Measurements from ENCODE around the gene RALGAPA2. TPM values are rescaled to one million over a fixed set of nuclear protein-coding genes. Genes with fewer than 3 reads are reported as not detected.

Gene RALGAPA2
- total RNA-seq, 1 donor, result 6.2 TPM

GRCh38 chr20:20488388-20488787 lies 224.1 kb downstream of the RALGAPA2 start:
- Histone ChIP-seq H3K36me3 (ENCODE audit: insufficient read depth, low read length) (no peaks in the 10 kb centered on the region), H3K27me3 (ENCODE audit: insufficient read depth, low read length) (no peaks in the 10 kb centered on the region), H3K79me2 (ENCODE audit: insufficient read depth, low read length) (no peaks in the 10 kb centered on the region), H3K4me2 (ENCODE audit: insufficient read depth, low read length) (no peak overlapping the region), H3K27ac (ENCODE audit: low read depth, low read length) (no peak overlapping the region), H3K4me3 (ENCODE audit: insufficient read depth, low read length) (no peak overlapping the region), H2AFZ (ENCODE audit: low read length) (no peak overlapping the region), H3K4me1 (ENCODE audit: insufficient read depth, low read length) (peaks cover 10% of the 10 kb centered on the region), H3K9me3 (ENCODE audit: low read depth, low read length) (no peaks in the 10 kb centered on the region), H4K20me1 (ENCODE audit: insufficient read depth, low read length) (no peaks in the 10 kb centered on the region)
- no peak for DNase-seq (ENCODE audit: insufficient read length, low spot score, missing footprints)
- TF ChIP-seq, protein P1, sequence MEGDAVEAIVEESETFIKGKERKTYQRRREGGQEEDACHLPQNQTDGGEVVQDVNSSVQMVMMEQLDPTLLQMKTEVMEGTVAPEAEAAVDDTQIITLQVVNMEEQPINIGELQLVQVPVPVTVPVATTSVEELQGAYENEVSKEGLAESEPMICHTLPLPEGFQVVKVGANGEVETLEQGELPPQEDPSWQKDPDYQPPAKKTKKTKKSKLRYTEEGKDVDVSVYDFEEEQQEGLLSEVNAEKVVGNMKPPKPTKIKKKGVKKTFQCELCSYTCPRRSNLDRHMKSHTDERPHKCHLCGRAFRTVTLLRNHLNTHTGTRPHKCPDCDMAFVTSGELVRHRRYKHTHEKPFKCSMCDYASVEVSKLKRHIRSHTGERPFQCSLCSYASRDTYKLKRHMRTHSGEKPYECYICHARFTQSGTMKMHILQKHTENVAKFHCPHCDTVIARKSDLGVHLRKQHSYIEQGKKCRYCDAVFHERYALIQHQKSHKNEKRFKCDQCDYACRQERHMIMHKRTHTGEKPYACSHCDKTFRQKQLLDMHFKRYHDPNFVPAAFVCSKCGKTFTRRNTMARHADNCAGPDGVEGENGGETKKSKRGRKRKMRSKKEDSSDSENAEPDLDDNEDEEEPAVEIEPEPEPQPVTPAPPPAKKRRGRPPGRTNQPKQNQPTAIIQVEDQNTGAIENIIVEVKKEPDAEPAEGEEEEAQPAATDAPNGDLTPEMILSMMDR (IDR thresholded peaks at IDR 0.05; ENCODE audit: extremely low read depth, low read depth, low read length), result no peak

- TF ChIP-seq, protein P1 (IDR thresholded peaks at IDR 0.05; ENCODE audit: extremely low read depth, low read depth, low read length), result no peak
- no peak for DNase-seq (ENCODE audit: insufficient read length, low spot score, missing footprints)
- Histone ChIP-seq H3K4me3 (ENCODE audit: insufficient read depth, low read length) (no peak overlapping the region), H3K27me3 (ENCODE audit: insufficient read depth, low read length) (no peaks in the 10 kb centered on the region), H3K27ac (ENCODE audit: low read depth, low read length) (no peak overlapping the region), H3K79me2 (ENCODE audit: insufficient read depth, low read length) (no peaks in the 10 kb centered on the region), H3K4me2 (ENCODE audit: insufficient read depth, low read length) (no peak overlapping the region), H4K20me1 (ENCODE audit: insufficient read depth, low read length) (no peaks in the 10 kb centered on the region), H3K9me3 (ENCODE audit: low read depth, low read length) (no peaks in the 10 kb centered on the region), H2AFZ (ENCODE audit: low read length) (no peak overlapping the region), H3K36me3 (ENCODE audit: insufficient read depth, low read length) (no peaks in the 10 kb centered on the region), H3K4me1 (ENCODE audit: insufficient read depth, low read length) (peaks cover 10% of the 10 kb centered on the region)
Measured at GRCh38 chr20:20487811-20488210, 224.6 kb downstream of the RALGAPA2 start.

- Histone ChIP-seq H3K36me3 (ENCODE audit: insufficient read depth, low read length) (no peaks in the 10 kb centered on the region), H3K4me1 (ENCODE audit: insufficient read depth, low read length) (peaks cover 4% of the 10 kb centered on the region), H3K27me3 (ENCODE audit: insufficient read depth, low read length) (no peaks in the 10 kb centered on the region), H3K4me2 (ENCODE audit: insufficient read depth, low read length) (no peak overlapping the region), H3K79me2 (ENCODE audit: insufficient read depth, low read length) (no peaks in the 10 kb centered on the region), H2AFZ (ENCODE audit: low read length) (no peak overlapping the region), H3K27ac (ENCODE audit: low read depth, low read length) (no peak overlapping the region), H3K9me3 (ENCODE audit: low read depth, low read length) (no peaks in the 10 kb centered on the region), H4K20me1 (ENCODE audit: insufficient read depth, low read length) (no peaks in the 10 kb centered on the region), H3K4me3 (ENCODE audit: insufficient read depth, low read length) (no peak overlapping the region)
- TF ChIP-seq, protein P1 (IDR thresholded peaks at IDR 0.05; ENCODE audit: extremely low read depth, low read depth, low read length), result no peak
- DNase-seq (ENCODE audit: insufficient read length, low spot score, missing footprints), result no peak
Measured at GRCh38 chr20:20483328-20483727, 229.1 kb downstream of the RALGAPA2 start.

DNA sequence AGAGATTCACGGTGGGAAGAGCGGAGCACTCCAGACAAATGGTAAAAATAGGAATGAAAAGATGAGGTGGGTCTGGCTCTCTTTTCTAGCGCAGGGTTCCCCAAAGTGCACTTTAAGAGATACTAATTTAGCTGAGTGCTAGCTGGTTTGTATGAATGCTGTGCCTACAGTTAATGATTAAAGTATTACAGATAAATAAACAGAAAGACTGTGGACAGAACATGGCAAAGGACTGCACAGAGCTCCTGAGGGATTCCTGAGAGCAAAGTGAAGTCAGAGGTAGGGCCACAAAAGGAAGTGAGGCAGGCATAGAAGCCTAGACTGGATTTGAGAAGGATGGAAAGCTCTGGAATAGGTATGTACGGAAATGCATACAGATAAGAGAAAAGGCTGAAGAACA lies 230.0 kb downstream of the RALGAPA2 start:
- no peaks in the 10 kb centered on the region for H4K20me1 ChIP-seq (ENCODE audit: insufficient read depth, low read length)
- TF ChIP-seq, protein P1 (IDR thresholded peaks at IDR 0.05; ENCODE audit: extremely low read depth, low read depth, low read length), result no peak

More for the DNA sequence above, 230.0 kb downstream of the RALGAPA2 start:
- Histone ChIP-seq H3K9me3 (ENCODE audit: low read depth, low read length) (no peaks in the 10 kb centered on the region), H2AFZ (ENCODE audit: low read length) (no peak overlapping the region), H3K4me1 (ENCODE audit: insufficient read depth, low read length) (peaks cover 4% of the 10 kb centered on the region), H3K27ac (ENCODE audit: low read depth, low read length) (no peak overlapping the region), H3K4me2 (ENCODE audit: insufficient read depth, low read length) (no peak overlapping the region), H3K27me3 (ENCODE audit: insufficient read depth, low read length) (no peaks in the 10 kb centered on the region), H3K4me3 (ENCODE audit: insufficient read depth, low read length) (no peak overlapping the region), H3K36me3 (ENCODE audit: insufficient read depth, low read length) (no peaks in the 10 kb centered on the region), H3K79me2 (ENCODE audit: insufficient read depth, low read length) (no peaks in the 10 kb centered on the region)
- DNase-seq (ENCODE audit: insufficient read length, low spot score, missing footprints), result no peak

All from osteoblast (primary cell).